Medulla oblongata (tissue), 1 donor: ENCODE results near the gene IL17C.
"Not testable (repeated sequence)": the region's sequence is repeated elsewhere in the genome, so short reads cannot be mapped to it uniquely, and the experiment has no call there.

Experiments
- DNase-seq: peaks from one replicate; pipeline ENCODE4 v3.0.0-alpha.2; 2015; ENCODE audit errors: extremely low spot score

The IL17C gene

DNA sequence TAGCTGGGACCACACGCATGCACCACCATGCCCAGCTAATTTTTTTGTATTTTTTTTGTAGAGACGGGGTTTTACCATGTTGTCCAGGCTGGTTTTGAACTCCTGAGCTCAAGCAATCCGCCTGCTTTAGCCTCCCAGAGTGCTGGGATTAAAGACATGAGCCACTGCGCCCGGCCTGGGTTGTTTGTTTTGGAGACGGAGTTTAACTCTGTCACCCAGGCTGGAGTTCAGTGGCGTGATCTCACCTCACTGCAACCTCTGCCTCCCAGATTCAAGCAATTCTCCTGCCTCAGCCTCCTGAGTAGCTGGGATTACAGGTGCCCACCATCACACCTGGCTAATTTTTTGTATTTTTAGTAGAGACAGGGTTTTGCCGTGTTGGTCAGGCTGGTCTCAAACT, 28.9 kb upstream of the IL17C start:
- DNase-seq: not testable (repeated sequence)

DNA sequence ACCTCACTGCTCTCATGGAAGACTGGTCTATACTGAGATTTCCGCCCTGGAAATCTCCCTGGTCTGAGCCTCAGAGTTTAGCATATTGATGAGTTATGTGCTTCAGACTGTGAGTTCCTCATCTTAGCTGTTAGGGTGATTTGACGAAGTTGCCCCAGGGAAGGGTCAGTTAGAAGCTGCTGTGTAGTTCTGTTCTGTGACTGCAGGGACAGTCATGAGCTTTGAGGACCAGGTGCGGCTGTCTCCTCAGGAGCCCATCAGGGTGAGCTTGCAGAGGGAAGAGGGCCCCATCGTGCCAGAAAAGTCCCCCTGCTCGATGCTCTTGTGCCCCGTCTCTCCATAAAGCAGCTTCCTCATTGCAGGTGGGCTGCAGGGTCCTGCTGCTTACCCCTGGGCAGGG, 28.3 kb upstream of the IL17C start:
- DNase-seq: no peak

DNA sequence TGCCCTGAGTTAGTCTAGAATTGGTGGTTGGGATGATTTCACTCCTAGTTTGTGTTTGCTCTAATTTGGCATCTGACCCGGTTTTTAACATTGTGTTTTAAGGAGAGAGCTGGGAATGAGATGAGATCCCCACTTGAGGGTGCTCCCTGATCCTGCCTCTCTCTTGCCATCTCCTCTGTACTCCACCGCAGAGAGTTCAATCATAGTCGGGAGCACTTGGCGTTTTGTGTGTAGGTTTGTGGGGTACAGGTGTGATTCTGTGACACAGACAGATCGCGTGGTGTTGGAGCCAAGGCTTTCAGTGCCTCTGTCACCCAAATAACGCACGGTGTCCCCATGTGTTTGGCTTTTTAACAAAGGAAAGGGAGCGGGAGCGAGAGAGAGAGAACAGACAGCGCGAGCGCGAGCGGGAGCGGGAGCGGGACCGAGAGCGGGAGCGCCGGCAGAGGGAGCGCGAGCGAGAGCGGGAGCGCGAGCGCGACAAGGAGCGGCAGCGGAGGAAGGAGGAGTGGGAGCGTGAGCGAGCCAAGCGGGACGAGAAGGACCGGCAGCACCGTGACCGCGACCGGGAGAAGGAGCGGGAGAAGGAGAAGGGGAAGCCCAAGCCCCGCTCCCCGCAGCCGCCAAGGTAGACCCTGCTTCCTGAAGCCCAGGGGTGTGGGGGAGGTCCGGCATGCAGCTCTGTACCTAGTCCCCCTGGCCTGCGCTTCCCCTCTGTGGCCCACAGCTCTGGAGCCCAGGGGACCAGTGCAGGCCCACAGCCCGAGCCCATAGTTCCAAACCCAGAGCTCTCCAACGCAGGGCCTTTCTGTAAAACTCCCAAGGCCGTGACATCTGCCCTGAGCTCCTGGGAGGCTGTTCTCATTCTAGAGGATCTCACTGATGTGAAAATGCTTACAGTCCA, 27.2 kb upstream of the IL17C start:
- DNase-seq: no peak

DNA sequence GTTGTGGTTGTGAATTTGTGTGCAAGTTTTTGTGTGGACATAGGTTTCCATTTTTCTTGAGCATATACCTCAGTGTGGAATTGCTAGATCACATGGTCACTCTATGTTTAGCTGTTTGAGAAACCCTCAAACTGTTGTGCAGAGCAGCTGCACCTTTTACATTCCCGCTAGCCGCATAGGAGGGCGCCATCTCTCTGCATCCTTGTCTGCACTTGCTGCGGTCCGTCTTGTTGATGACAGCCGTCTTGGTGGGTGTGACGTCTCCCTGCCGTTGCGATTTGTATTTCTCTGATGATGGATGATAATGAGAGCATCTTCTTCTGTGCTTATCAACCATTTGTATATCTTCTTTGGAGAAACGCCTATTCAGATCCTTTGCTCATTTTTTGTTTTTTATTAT, 25.1 kb upstream of the IL17C start:
- no peak for DNase-seq

DNA sequence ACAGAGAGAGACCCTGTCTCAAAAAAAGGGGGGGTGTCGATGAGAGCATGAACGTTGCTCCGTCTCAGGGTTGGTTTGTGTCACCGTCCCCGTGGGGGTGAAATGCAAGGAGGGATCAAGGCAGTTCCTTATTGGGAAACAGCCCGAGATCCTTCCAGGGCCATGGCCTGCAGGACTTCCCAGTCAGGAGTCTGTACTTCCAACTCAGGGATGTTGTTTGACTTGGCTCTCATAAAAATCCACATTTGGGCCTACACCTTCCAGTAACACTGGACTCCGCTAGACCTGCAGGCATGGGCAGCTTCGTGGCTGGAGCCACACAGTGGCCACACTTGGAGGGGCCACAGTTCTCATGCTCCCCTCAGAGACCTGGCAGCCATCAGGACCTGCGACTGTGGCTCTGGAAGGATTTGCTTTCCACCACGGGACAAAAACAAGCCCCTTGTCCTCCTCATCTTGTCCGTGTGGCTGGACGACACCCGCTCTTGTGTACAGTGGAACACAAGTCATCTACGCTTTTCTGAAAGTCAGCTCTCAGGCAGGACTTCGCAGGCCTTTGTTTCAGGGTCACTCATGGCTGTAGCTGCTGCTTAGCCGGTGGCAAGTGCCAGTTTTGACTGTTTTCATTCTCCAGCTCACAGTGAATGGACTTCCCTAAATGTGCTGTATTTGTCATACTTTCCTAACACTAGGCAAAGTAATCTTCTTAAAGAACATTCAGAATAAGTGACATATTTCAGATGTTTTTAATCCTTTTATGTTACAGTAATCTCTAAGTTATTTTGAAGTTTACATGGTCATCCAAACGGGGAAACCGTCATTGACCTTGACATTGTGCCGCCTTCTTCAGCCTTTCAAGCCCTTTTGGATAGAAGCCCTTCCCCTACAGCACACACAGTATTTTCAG, 24.2 kb upstream of the IL17C start:
- peak; percentile 53 for DNase-seq

DNA sequence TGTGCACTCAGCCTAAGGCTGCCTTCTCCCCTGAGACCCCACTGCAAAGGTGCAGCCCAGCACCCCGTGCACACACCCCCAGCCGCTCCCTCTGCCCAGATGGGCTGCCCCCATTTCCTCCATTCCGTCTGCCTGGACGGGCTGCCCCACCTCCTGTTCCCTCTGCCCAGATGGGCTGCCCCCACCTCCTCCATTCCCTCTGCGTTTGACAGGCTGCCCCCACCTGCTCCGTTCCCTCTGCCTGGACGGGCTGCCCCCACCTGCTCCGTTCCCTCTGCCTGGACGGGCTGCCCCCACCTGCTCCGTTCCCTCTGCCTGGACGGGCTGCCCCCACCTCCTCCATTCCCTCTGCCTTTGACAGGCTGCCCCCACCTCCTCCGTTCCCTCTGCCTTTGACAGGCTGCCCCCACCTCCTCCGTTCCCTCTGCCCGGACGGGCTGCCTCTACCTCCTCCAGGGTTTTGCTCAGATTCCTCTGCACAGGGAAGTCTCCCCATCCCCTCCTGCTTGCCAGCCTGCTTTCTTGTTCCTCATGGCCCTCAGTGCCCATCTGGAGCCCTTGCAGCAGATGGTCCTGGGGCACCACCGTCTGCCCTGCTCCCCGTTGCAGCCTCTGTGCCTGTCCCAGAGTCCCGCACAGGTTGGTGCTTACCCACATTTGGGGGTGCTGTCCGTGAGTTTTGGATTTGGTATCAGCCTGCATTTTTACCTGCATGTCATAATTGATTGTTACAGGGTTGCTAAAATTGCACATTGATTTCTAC, 23.4 kb upstream of the IL17C start:
- no peak for DNase-seq

DNA sequence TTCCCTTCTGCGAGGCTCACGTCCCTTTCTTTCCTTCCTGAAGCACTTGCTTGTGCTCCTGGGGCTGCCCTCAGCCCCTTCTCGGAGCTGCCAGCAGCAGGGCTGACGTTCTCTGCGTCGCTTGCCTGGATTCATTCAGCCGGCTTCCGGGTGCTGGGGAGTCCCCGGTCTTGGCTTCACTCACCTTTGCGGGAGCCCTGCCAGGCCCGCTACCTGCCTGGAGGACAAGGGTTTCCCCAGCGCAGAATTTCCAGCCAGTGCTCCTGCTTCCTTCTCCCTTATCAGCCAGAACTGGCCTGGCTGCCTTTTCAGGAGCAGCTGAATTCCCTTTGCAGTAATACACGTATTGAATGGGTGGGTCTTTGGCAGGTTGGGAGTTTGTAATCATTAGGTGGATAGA, 22.1 kb upstream of the IL17C start:
- DNase-seq: no peak

DNA sequence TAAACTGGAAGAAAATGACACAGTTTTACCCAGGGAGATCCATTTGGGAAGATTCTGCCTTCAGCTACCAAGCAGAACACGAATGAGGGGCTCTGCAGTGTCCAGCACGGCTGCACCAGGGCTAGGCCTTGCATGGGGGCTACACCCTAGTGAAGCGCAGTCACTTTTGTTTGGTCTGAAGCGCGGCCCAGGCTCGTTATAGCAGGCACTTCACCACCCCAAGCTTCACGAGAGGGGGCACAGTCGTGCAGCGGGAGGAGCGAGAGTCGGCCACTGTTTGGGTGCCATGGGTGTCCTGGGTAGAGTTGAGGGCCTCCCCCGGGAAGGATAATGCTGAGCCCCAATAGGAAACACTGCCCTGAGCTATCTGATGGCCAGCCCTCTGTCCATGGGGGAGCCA, 21.6 kb upstream of the IL17C start:
- DNase-seq: no peak

DNA sequence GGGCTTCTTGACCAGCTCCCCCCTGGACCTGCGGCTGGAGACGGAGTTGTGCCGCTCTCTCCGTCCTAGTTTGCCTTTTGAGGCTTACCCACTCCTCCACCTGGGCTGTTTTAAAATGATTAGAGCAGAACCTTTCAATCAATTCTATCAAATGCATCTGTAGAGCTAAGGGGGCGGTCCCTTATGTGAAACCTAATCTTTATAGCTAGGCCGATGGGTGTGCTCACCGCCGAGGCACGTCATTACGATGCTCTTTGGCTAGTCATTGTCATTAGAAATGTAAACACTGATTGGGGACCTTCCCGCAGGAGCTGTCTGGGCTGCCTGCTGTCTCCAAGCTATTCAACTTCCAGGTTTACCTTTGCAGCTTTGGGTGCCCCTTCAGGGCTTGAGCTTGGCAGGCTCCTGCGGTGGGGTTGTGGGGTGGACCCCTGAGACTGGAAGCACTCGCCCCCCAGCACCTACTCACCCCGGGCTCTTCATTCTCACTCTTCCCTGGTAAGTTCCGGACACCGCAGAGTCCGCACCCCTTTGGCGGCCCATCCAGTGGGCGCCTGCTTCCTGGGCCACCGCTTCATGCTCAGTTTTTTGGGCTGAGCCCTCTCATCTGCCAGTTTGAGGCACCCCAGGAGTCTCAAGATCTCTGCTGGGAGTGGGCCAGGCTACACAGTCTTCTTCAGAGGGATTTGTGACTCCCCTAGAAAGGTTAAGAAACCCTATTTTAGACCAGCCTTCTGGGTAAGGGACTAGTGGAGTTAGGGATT, 20.9 kb upstream of the IL17C start:
- no peak for DNase-seq

DNA sequence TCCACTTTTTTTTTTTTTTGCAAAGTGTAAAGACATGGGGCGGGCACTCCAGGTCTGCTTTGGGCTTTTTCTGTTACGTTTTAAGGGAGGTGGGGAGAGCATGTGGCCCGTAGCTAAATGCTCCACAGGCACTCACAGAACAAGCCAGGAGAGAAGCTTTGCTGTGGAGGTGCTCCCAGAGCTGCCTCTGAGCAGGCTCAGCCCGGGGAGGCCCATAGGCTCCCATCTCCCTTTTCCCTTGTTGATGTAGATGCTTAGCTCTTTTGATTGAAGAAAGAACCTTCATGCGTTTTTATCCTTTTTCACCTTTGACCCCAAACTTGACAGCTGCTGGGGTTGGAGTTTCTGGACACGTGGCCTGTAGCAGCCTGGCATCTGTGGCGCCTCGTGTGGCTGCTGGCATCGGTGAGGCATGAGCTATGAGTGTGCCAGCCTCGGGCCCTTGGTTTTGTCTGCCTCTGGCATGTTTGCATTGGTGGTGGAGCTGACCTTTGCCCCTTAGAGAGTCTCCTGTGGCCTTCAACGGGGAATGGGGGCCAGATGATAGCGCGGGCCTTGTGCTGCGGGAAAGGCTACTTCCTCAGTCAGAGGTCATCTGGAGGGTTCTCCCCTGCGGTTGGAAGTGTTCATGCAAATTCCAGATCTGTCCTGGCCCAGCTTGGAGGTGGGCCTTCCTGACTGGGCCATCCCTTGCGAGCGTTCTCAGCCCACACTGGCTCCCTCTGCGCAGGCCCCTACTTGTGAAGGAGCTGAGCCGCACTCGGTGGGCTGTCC, 20.0 kb upstream of the IL17C start:
- DNase-seq: no peak

DNA sequence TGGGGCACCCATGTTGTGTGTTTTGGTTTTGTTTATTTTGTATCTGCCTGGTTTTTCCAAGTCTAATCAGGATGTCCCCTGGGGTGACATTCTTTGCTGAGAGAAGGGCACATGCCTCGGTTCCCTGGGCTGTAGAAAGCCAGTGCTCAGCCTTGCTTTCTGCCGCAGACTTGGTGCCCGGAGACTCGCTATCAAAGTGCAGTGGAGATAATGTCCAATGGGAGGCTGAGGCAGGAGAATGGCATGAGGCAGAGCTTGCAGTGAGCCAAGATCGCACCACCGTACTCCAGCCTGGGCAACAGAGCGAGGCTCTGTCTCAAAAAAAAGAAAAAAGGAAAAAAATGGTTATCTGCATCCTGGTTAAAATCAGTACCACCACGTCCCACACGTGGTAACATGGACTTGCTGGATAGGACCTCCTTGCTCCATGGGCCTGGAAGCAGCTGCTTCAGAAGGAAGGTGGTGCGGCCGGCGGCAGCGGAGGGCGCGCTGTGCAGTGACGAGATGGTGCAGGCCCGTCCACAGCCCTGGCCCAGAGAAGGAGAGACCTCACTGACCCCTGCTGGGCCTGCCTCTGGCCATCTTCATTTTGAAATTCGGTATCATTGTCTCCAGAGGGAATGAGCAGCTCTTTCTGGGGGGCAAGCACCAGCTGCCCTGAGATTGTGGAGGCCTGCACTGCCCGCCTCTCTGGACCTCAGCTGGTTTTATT, 19.3 kb upstream of the IL17C start:
- DNase-seq: no peak

DNA sequence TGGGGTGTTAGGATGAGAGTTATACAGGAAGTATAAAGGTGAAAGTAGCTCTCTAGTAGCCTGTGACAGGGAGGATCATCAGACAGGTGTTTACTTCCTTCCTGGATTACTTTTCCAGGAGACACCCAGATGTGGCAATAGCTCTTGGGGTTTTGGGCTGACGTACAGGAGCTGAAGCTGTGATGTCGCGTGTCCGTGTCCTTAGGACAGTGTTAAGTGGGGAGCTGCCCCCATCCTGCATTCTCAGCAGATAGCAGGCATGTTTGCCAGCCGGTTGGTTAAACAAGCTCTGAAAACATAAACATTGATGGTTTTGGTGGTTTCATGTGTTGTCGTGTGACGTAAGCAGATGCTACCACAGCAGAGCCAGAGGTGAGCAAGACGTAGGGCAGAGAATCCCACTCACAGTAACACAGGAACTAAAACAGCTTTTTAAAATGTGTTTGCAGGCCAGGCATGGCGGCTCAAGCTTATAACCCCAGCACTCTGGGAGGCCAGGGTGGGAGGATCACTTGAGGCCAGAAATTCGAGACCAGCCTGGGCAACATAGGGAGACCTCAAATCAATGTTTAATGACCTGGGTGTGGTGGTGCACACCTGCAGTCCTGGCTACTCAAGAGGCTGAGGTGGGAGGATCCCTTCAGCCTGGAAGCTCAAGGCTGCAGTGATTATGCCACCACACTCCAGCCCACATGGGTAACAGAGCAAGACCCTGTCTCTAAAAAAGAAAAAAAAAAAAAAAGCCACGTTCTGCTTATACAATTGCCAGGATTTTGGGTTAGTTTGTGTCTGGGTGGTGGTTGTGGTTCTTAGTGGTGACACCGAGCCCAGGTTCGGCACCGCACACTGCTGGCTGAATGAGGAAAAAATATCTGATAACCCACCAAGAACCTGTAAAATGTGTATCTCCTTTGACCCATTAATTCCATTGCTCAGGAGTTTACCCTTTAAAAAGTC, 18.2 kb upstream of the IL17C start:
- DNase-seq: no peak

DNA sequence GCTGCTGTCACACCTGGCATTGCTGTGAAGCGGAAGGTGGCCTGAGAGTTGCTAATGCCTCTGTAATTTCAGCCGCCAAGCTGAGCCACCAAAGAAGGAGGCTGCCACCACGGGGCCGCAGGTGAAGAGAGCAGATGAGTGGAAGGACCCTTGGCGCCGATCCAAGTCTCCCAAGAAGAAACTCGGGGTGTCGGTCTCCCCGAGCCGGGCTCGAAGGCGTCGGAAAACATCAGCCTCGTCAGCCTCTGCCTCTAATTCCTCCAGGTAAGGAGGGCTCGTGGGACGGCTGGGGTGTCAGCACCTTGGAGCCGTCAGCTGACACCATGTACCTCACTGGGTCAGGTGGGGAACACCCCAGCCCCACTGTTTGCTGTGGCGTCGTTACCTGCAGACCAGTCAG, 16.2 kb upstream of the IL17C start:
- DNase-seq: no peak

DNA sequence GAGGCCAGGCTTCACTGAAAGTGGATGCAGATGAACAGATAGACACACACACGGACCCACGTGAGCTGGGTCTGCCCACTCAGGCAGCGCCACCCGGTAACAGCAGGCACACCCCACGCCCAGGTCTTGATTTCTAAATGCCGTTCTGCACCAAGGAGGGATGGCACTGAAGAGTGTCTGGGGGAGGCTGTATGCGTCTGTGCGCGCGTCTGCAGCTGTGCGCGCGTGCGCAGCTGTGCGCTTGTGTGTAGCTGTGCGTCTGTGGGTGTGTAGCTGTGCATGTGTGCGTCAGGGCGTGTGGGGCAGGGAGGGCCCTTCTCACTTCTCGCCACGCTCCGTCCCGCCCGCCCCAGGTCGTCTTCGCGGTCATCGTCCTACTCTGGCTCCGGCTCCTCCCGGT, 15.5 kb upstream of the IL17C start:
- no peak for DNase-seq

DNA sequence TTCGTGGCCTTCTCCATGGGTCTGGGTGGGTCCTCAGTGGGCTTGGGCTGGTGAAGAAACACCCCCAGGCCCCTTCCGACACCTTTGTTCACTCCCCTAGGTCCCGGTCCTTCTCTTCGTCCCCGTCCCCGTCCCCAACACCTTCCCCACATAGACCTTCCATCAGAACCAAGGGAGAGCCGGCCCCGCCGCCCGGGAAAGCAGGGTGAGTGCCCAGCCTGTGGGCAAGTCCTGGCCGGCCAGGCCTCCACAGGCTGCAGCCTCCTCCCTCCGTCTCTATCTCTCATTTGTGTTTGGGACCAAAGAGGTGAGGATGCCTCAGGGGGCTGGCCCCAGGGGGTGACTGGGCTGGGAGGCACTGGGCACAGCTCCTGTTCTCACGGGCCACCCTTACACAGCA, 14.5 kb upstream of the IL17C start:
- no peak for DNase-seq

DNA sequence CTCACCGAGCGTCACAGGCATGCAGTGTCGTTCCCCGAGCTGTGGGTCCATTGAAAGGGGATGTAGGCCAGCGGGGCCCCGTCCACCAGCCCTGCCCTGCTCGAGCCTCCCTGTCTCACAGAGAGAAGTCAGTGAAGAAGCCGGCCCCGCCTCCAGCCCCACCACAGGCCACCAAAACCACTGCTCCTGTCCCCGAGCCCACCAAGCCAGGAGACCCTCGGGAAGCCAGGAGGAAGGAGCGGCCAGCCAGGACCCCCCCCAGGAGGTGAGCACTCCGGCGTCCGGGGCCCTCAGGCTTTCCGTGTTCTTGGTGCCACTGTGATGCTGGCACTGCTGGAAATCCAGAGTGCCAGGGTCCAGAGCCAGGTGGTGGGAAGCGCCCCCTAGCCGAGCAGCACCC, 13.9 kb upstream of the IL17C start:
- DNase-seq: no peak

DNA sequence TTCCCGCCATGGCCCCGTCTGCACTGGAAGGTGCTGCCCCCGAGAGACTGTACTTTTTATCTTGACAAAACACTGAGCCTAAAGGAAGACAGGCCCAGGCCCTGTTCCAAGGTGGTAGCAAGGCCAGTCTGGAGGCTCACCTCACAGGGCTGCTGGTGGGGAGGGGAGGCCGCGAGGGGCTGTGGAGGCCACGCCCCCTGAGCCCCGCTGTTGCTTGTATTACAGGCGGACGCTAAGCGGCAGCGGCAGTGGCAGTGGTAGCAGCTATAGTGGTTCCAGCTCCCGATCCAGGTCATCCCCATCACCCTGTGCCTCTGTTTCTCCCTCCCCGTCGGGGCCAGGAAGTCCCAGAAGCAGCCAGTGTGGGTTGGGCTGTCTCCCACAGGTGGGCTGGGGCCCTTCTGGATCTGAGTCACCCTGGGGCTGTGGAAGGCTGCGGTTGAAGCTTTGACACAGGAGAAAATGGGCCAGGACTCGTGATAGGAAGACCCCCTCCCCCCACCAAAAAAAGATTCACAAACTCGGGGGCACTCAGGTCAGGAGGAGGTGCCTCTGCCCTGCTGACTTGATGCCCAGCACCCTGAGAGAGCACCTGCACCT, 13.3 kb upstream of the IL17C start:
- DNase-seq: no peak

DNA sequence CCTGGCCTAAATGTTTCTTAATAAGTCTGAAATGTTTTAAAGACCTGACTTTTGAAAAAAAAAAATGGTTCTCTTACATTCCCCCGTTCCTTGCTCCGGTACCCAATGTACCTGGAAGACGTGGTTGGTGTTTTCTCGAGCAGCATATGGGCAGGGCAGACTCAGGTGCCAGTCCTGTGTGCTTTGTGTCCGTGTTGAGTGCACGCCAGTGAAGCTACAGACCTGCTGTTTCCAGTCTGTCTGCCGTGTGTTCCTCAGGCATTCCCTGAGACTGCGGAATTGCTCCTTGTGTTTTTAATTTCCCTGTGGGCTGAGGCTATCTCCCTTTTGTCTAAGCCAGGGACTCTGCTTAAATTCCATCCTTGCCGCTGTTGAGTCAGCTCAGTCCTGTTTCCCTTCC, 11.7 kb upstream of the IL17C start:
- DNase-seq: no peak
